HG03025 (cell line): Measurements from ENCODE around the gene CDH9.
"Not testable (repeated sequence)": the region's sequence is repeated elsewhere in the genome, so short reads cannot be mapped to it uniquely, and the experiment has no call there.

Experiments
- ATAC-seq: cut with Tn5 transposase; IDR thresholded peaks from one replicate; pipeline ENCODE4 v1.9.1; 2021; ENCODE audit warnings: mild to moderate bottlenecking, moderate library complexity; ENCODE audit not compliant: unreplicated experiment, low FRiP score

CDH9 gene

GRCh38 chr5:26955161-26955560 is 83.2 kb downstream of the CDH9 start:
- ATAC-seq, result no peak

DNA sequence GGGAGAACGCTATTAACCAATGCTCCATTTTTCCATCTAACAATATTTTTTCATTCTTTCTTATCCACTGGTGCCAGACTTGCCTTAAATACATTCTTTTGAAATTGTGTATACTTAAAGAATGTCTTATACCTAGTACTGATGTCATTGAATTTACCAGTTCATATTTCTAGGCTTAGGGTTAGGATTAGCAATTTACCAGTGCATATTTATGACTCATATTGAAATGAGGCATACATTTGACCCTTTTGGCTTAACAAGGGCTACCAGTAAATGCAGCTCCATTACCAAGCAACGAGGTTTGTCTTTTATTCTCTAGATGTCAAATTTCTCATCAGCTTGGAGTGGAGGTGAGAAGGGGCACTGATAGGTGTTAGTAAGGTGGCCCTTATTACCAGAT is 89.5 kb downstream of the CDH9 start:
- ATAC-seq, result no peak

DNA sequence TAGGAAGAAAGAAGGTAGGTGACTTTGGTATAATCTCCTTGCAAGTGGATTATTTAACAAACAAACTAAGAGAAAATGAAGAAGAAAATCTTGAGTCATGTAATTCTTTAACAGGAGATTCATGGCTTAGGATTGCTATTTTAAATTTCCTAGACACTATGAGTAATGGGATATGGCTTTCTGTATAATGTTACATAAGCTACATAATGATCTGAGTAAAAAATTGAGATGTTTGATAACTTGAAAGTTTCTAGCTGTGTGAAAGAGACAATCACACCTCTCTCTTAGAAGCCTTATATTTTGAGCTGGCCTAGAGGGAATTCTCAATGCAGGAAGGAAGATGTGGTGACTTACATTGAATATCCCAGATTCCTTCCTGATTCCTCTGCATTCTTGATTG is 92.5 kb downstream of the CDH9 start:
- no peak for ATAC-seq

DNA sequence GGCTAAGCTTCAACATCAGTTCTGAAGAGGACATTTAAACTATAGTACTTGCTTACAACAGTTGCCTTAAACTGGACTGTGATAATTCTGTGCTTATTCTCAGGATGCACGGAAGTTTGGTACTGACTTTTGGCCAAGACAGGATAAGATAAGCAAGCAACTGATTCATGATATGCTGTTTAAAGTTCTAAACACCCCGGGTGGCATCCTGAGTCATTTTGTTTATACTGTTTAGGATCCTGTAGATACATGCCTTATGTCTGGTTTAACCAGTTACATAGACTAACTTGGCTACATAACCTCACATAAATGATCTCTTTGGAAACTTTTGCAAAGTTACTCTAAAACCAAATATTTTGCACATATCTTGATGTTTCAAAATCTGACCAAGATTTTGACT is 95.9 kb downstream of the CDH9 start:
- ATAC-seq, result no peak

DNA sequence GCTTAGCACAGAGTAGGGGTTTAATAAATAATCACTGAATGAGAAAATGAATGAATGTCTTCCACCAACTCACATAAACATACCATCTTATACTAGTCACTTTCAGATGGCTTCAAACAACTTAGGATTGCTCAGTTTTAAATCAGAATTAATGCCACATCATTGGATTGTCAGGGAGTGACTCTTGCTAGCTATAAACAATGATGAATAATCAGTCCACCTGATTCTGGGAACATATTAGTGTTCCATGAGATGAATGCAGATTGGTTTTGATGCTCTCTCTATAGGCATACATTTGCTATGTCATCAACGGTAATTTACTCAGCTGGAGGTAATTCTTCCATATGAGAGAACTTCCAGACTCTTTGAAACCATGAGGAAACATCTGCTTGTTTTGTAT is 97.4 kb downstream of the CDH9 start:
- no peak for ATAC-seq

- no peak for ATAC-seq
These were observed 106.1 kb downstream of the CDH9 start for GRCh38 chr5:26932238-26932637.

DNA sequence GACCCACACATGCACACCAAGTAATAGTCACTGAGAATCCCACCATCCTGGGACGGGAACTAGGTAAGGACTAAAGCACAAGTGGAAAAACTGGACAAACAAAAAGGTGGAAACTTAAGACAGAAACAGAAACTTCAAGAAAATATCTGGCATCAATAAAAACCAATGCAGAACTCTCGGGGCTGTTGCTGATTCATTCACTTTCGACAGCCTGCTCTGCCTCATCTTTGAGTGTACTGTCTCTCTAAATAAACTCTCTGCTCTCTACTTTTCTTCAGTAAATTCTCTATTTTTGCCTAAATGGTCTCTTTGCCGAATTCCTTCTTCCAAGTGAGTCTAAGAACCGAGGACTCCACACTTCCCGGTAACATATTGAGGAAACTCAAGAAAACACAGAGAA is 116.9 kb downstream of the CDH9 start:
- ATAC-seq, result no peak

DNA sequence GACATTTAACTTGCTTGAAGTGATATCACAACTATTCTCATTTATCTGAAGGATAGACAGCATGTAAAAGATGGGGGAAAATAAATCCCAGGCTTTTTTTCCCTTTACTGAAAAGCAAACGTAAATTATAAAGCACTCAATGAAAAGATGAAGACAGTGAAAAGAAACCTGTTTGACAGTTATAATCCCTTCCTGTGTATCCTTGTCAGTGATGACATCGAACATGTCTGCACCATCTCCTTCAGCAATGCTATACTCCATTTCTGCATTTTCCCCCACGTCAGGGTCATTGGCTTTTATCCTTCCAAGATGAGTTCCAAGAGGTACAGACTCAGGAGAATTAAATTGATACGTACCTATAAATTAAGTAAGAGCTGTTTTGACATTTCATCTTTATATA is 134.9 kb downstream of the CDH9 start:
- ATAC-seq, result no peak

GRCh38 chr5:26894719-26895263 is 143.6 kb downstream of the CDH9 start:
- no peak for ATAC-seq

DNA sequence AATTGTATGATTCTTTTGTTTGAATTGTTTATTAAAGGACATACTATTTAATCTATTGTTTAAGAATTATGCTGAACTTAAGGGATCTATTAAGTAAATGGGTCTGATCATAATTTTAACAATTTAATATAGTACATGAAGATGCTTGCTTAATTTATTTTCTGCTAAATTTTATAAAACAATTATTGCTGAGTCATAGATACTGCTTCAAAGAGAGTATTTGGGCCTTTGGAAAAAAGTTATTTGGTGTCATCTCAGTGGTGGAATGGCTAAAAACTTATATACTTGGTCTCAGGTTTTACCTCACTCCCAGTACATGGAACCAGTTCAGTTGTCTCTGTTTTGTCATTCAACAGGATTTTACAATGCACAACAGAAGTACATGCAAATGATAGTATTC is 145.3 kb downstream of the CDH9 start:
- no peak for ATAC-seq

DNA sequence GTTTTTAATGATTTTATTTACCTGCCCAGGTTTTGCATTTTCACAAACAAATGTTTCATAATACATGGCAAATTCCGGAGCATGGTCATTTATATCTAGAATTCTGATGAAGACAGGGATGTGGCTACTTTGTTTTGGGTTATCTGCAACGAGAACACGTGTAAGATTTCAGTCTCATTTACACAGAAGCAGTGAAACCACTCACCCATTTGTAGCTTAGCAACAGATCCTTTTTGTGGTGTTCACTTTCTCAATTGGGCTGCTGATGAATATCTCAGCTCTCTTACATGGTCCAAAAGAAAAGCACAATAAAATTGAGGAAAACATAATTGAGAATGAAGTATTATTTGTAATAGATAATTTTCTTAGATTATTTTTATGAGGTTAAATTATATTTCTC is 148.6 kb downstream of the CDH9 start:
- no peak for ATAC-seq

- ATAC-seq, result no peak
These were observed 153.9 kb downstream of the CDH9 start for GRCh38 chr5:26884481-26884880.

- no peak for ATAC-seq
These were observed 155.0 kb downstream of the CDH9 start for GRCh38 chr5:26883375-26883774.

DNA sequence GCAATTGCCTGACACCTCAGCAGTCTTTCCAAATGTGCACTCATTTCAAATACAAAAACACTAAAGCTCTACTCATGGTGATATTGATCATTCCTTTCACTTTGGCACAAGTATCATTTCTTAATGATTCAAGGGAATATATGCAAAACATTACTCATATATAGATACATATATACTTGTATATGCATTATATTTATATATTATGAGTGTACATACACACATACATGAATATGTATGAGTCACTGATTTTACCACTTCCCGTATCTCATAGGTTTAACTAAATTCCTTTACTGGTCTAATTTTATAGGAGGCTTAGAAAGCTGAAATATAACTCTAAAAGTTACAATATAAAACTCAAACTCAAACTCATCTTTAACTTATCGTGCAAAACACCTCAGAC is 156.5 kb downstream of the CDH9 start:
- ATAC-seq, result no peak

DNA sequence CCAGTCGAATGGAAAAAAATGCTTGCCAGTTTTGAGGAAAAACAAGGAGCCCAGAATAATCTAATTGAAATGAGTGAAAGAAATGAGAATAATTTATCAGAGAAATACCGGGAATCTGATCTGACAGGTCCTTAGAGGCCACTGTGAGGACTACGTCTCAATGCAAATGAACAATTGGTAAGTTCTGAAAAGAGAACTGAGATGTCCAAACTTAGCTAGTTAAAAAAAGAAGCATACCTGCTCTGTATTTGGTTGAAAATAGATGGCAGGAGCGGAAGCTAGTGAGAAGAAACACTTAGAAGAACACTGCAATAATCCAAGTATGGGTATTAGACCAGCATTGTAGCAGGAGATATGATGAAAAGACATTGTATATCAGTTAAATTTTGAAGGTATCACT is 161.2 kb downstream of the CDH9 start:
- peak; percentile 83 for ATAC-seq

DNA sequence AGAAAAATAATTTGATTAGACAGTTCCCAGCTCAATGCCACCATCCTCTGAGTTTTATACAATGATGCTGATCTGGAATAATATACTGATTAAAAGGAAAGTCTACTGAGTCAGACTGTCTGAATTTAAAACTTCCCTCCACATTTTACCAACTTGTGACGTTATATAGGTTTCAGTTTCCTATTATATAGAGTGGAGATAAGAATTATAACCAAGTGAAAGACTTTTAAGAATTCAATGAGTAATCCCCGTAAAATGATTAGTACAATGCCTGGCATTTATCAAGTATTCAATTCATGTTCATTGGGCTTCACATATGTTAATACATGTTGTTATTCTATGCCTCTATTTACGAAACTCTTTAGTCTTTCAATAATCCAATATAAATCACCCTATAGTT is 166.0 kb downstream of the CDH9 start:
- ATAC-seq, result no peak

GRCh38 chr5:26869781-26870180 is 168.6 kb downstream of the CDH9 start:
- no peak for ATAC-seq

GRCh38 chr5:26868504-26868903 is 169.9 kb downstream of the CDH9 start:
- no peak for ATAC-seq

DNA sequence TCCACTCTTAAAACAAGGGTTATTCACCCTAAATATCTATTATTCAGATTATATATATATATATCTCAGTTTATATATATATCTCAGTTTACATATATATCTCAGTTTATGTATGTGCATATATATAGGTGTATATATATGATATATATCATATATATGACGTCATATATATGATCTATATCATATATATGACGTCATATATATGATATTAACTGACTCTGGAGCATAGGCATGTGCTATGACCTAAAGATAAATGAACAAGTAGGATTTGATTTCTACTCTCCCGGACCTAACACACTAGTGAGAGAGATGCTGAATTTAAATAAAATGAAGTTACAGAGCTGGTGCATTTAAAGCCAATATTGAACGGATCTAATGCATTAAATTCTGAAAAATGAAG is 174.3 kb downstream of the CDH9 start:
- no peak for ATAC-seq

GRCh38 chr5:26856238-26856637 is 182.1 kb downstream of the CDH9 start:
- no peak for ATAC-seq

DNA sequence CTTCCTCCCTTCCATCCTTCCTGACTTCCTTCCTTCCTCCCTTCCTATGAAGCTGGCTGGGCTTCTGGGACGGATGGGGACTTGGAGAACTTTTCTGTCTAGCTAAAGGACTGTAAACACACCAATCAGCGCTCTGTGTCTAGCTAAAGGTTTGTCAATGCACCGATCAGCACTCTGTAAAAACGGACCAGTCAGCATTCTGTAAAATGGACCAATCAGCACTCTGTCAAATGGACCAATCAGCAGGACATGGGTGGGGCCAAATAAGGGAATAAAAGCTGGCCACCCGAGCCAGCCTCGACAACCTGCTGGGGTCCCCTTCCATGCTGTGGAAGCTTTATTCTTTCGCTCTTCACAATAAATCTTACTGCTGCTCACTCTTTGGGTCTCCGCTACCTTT is 185.9 kb downstream of the CDH9 start:
- not testable (repeated sequence) for ATAC-seq

DNA sequence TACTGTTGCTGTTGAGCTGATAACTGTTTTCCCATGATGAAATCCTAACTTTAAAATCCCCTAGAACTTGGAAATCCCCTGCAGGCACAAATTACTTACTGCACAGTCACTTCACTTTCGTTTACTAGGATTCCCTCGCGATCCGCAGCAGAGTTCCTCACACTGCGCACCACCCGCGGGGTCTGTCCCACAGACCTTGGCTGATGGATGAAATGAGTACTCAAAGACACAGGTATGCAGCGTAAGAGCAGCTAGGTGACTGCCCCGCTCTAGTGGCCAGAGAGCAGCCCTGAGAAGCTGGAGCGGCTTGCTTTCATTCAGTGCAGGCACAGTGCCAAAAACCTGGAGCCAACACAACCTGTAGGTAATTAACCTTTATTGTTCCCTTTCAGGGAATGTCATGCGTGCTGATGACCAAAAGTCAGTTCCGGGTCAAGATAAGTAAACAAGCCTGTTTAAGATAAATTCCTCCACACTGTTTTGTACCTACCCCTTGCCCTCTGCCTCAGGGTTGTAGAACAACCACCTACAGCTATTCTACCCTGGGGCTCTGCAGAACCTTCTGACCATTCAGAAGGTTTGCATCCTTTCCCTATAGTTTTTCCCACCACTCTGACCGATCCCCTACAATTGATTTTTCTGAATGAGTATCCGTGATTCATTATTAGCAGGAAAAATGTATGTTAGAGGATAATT is 191.2 kb downstream of the CDH9 start:
- no peak for ATAC-seq

- ATAC-seq, result no peak
These were observed 194.7 kb downstream of the CDH9 start for GRCh38 chr5:26843677-26844076.
